GM21619 (cell line): Measurements from ENCODE around the gene PLA2R1.

Experiments
- ATAC-seq: cut with Tn5 transposase; IDR thresholded peaks from one replicate; pipeline ENCODE4 v1.9.1; 2021; ENCODE audit not compliant: unreplicated experiment

Gene PLA2R1

DNA sequence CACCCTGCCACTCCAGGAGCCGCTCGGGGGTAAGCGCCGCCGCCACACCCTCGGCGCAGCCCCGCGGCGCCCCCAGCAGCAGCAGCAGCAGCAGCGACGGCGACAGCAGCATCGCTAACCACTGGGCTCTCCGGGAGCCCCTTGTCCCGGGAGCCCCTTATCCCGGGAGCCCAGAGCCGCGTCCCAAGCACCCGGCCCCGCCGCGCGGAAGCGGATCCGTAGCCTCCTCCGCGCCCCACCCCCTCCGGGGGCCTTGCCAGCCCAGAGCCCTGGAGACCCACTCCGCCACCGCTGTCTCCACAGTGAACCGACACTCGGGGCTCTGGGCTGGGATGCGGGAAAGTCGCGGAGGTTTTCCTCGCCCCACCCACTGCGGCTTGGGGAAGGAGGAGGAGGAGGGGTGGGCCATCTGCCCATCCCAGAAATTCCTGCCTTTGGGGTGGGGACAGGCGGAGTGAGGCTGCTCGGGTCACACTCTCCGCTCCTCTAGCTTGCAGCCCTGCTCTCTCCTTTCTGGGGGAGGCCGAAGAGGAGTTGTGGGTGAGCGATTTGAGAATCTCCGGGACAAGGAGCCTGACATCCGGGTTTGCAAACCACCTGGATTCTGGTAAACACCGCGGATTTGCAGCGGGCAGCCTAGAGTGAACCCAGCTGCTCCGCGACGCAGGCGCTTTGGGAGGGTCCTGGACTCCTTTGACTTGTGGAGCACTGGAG lies at the start of gene PLA2R1:
PLA2R1 (minus strand) TSS at position 324 of the 714 bp plus-strand sequence; CDS start at position 112, 212 bp downstream.
- no peak for ATAC-seq

DNA sequence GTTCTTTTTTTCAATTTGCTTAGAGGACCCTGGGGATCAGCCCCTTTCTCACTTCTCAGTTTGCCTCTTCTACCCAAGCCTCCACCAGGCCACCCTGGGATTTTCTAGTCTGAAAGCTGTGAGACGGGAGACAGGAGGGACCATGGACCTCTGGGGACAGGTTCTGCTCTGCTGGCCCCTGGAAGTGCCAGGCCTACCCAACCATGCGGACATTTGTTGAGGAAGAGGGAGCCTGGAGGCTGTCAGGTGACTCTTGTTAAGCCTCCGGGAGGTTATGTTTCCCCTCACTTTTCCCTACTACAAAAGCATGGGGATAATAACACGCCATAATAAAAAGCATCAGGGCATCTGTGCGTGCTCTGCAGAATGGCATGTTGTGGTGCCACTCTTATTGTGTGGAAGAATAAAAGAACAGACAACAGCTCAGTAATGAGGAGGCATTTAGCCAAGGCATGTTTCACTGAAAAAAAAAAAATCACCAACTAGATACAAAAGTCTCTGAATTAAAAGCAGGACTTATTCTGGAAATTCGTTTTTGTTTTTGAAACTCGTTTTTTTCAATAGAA lies 48.3 kb upstream of the PLA2R1 start:
- ATAC-seq: no peak

DNA sequence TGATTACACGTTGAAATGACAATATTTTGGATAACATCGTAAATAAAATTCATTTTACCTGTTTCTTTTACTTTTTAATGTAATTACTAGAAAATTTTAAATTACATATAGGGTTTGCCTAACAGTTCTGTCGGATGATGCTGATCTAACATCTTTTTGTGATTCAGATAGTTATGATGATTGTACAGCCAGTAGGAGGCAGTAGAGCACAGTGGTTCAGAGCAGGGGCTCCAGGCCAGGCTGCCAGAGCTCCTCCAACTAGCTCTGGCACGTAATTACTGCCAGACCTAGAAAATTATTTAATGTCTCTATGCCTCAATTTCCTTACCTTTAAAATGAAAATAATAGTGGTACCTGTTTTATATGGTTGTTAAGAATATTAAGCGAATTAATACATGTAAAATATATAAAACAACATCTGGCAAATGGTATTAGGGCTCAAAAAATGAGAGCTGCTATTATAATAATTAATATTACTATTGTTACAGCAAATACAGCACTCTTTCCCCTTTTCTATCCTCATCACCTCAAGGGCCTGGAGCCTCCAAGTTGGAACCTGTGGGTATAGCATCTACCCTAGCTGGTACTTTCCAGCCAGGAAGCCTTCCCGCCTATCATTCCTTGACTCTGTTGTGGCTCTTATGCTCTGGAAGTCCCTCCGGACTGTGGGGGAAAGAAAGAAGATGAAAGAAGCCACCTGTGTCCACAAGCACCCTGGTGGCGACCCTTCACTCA lies 47.7 kb upstream of the PLA2R1 start:
- ATAC-seq: peak; percentile 73

GRCh38 chr2:160109243-160109642 lies 46.8 kb upstream of the PLA2R1 start:
- no peak for ATAC-seq

DNA sequence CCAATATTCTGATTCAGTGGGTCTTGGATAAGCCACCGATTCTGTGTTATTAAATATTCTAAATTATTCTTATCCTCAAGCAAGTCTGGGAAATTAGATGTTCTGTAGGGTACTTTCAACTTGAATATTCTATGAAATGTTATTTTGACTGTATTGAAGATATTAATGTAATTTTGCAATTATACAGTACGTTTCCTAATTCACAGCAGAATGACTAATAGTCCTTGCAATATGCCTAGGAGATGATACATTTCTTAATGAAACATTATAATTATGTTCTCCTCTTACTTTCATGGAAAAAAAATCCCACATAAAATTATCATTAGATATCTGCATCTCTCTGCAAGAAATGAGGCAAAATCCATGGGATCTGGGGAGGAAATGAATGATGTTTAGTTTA lies 46.2 kb upstream of the PLA2R1 start:
- ATAC-seq: no peak

DNA sequence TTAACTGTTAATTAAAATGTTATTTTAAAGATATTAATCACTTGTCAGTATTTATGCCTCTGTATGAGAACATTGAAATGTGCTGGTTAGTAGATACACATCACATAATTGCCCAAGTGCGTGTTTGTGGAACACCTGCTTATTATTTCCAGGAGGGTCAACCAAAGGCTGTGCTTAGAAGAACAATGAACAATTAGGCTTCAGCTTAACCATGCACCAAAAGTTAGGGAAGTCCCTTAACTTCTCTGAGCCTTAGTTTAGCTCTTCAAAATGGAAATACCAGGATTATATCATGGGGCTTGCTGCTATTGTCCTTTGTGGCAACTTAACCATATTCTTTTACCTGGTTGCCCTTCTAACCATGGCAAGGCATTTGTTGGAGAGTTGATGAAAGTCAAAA lies 43.0 kb upstream of the PLA2R1 start:
- no peak for ATAC-seq

DNA sequence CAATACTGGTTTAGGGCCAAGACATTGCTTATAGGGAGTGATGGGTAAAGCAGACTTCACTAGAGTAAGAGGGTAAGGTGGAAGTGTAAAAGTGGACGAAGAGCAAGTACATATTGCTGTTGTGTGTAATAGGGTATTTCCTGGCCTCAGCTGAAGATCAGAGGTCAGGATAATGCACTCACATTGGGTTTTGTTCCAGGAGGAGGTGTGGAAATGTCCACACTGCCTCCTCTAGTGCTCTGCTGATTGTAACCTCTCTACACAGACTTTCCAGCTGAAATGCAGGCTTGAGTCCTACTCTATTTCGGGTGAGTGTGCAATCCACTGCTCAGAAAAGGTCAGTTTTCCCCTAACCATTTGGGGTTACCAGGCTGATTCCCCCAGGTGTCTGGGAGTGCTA lies 41.7 kb upstream of the PLA2R1 start:
- ATAC-seq: no peak

- ATAC-seq: no peak
Observed at GRCh38 chr2:160097326-160097725, 34.9 kb upstream of the PLA2R1 start.

- ATAC-seq: no peak
Observed at GRCh38 chr2:160096409-160096808, 34.0 kb upstream of the PLA2R1 start.

DNA sequence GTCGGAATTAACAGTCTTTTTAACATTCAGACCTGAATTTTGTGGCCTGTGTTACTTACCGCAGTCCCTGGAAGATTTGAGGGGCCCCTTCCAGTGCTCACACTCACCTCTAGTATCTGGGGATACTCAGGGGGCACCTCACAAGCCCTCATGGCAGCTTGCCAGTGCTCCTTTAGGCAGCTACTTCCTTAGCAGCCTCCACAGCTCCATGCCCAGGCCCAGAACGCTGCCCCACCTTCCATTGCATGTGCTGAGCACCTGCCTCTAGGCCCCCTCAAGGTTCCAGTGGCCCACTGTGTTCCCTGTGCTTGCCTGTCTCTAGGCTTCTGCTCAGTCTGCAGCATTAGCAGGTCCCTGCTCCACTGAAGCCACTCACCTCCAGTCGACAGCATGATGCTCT lies 30.0 kb upstream of the PLA2R1 start:
- ATAC-seq: no peak

- no peak for ATAC-seq
Observed at GRCh38 chr2:160091381-160091780, 29.0 kb upstream of the PLA2R1 start.

DNA sequence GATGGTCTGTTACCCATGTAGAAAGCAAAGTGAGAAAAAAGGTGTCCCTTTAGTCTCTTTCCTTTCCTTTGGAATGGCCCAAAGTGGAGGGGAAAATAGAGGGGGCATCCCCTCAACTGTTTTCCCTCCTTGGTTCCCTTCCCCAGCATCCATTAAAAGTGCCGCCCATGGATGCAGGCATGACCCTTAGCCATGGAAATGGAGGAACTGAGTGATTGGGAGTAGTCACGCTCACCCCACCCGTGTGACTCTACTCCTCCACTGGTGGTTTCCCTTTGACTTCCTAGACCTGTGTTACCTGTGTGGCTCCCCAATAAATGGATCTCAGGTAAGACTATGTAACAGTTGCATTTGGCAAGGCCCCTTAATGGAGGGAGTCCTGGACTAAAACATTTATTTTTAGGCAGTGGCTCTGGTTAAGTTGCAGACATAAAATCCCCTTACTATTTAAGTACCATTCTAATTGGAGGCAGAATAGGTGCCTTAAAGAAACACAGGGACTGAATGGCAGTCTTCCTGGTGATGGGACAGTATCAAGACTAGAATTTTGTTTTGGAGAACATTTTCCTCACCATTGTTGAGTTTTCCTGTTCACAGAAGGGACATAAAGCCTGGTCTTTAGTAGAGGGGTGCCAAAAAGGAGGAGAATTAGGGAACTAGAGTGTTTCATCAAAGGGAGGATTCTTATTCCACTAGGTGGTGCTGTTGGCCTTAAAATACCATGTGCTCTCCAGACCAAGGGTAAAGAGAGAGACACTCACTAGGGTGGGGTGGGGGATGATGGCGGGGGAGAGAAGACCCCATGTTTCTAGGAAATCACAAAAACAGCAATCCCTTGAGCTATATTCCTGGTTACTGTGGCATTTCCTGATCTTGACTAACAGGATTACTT lies 25.7 kb upstream of the PLA2R1 start:
- ATAC-seq: no peak

DNA sequence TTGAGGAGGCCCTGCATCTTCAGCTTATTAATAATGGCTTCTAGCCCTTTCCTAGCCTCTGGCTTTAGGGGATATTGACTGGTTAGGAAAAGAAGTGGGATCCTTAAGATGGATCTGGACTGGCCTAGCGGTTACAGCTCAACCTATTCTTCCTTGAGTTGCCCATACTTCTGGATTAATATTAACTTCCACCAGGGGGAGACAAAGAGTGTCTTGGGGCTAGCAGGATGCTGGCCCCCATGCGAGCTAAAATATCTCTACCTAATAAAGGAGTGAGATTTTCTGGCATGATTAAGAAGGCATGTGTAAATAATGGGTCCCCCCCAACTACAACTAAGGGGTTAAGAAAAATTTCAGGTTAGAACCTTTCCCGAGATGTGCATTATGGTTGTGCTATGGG lies 23.2 kb upstream of the PLA2R1 start:
- no peak for ATAC-seq

- no peak for ATAC-seq
Observed at GRCh38 chr2:160077912-160078810, 15.7 kb upstream of the PLA2R1 start.

- ATAC-seq: no peak
Observed at GRCh38 chr2:160076914-160077313, 14.5 kb upstream of the PLA2R1 start.

GRCh38 chr2:160076241-160076640 lies 13.8 kb upstream of the PLA2R1 start:
- no peak for ATAC-seq

GRCh38 chr2:160075171-160075570 lies 12.8 kb upstream of the PLA2R1 start:
- ATAC-seq: no peak

DNA sequence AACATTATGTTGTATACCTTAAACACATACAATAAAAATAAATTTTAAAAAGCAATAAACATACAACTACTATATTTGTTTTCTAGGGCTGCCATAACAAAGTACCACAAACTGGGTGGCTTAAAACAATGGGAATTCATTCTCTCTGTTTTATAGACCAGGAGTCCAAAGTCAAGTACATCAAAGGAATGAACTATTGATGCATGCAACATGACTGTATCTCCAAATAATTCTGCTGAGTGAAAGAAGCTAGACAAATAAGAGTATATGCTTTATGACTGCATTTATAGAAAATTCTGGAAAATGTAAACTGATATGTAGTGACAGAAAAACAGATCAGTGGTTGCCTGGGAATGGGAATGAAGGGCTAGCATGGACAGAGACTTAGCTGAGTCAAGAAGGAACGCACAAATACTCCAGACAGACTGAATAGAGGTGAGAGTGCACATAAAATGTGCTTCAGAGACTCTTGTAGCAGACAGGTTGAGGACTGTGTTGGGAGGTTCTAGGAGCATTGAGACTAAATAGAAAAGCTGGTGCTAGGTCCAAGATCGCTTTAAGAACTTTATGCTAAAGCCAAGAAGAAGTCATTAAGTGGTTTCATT lies 11.0 kb upstream of the PLA2R1 start:
- ATAC-seq: no peak

- ATAC-seq: no peak
Observed at GRCh38 chr2:160068906-160069305, 6.5 kb upstream of the PLA2R1 start.

DNA sequence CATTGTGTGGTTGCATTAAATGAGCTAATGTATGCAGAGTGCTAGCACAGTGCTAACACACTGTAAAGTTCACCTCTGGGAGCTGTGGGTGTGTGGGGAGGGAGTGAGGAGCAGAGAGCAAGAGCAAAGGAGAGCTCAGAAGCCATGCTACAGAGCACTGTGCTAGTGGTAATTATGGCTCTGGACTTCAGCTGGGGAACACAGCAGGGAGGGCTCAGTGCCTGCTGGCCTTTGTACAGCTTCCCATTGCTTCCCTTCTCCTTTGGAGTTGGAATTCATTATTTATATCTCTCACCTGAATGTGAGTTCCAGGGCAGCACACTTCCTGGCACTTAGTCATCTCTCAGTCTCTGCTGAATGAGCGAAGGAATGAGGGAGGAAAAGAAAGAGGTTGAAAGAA lies 2.5 kb upstream of the PLA2R1 start:
- no peak for ATAC-seq
